ENCODE results near the gene ABCG4. TPM values are rescaled to one million over a fixed set of nuclear protein-coding genes. Genes with fewer than 3 reads are reported as not detected.

The ABCG4 gene
- total and polyA plus RNA-seq, 2 experiments from 2014 or later, result 0.58 to 1.0 TPM

GRCh38 chr11:119121811-119122124 lies 27.1 kb upstream of the ABCG4 start (continued):
- TF ChIP-seq CTCF (conservative IDR thresholded peaks at IDR 0.05; ENCODE audit: low read depth in 2 of 2) (no peak), STAT1 (IDR thresholded peaks at IDR 0.05; ENCODE audit: unreplicated experiment) (no peak), POLR2AphosphoS5 (IDR thresholded peaks at IDR 0.05; ENCODE audit: low read depth) (no peak), ZNF462 (CRISPR knock-in tag; IDR thresholded peaks at IDR 0.05) (no peak), ZNF331 (CRISPR knock-in tag; IDR thresholded peaks at IDR 0.05; ENCODE audit: low read depth) (no peak)

GRCh38 chr11:119125821-119126220 lies 23.0 kb upstream of the ABCG4 start:
- H3K4me1 Mint-ChIP-seq, result peaks cover 14% of the 10 kb centered on the region
- peaks cover 7% of the 10 kb centered on the region; the same call in 1 of the 2 replicates for H3K4me1 ChIP-seq (ENCODE audit: insufficient read depth)
- H3K9me2 ChIP-seq (ENCODE audit: insufficient read depth), result no peaks in the 10 kb centered on the region
- no peak overlapping the region for H3K27ac Mint-ChIP-seq
- H3K36me3 ChIP-seq (ENCODE audit: insufficient read depth), result peaks cover 13% of the 10 kb centered on the region; the same call in 1 of the 2 replicates
- H3K27ac ChIP-seq (ENCODE audit: low read depth), result peak overlapping the region; percentile 55; the same call in 1 of the 2 replicates
- no peak overlapping the region for H3K4me3 ChIP-seq
- H3K27me3 ChIP-seq (ENCODE audit: insufficient read depth), result no peaks in the 10 kb centered on the region
- peaks cover 31% of the 10 kb centered on the region for H3K79me2 ChIP-seq (replicated peaks; ENCODE audit: insufficient read depth)
- no peak overlapping the region for H3K4me2 ChIP-seq
- H2AFZ ChIP-seq, result no peak overlapping the region
- DNase-seq (ENCODE audit: low spot score) (no peak), ATAC-seq (no peak)
- peaks cover 11% of the 10 kb centered on the region; the same call in 1 of the 2 replicates for H3F3A ChIP-seq (replicated peaks; ENCODE audit: low read depth)
- H4K20me1 ChIP-seq (replicated peaks; ENCODE audit: insufficient read depth), result peaks cover 17% of the 10 kb centered on the region; the same call in 1 of the 2 replicates
- peaks cover 9% of the 10 kb centered on the region for H3K27me3 Mint-ChIP-seq (ENCODE audit: insufficient read depth, low read depth, poor library complexity)
- H3K9me3 Mint-ChIP-seq, result no peaks in the 10 kb centered on the region
- H3K4me3 Mint-ChIP-seq, result no peak overlapping the region
- H3K36me3 Mint-ChIP-seq (ENCODE audit: low read depth), result peaks cover 28% of the 10 kb centered on the region
- TF ChIP-seq STAT1 (IDR thresholded peaks at IDR 0.05; ENCODE audit: unreplicated experiment) (no peak), POLR2AphosphoS5 (IDR thresholded peaks at IDR 0.05; ENCODE audit: low read depth) (no peak), ZNF114 (CRISPR knock-in tag; IDR thresholded peaks at IDR 0.05) (no peak), NANOG (IDR thresholded peaks at IDR 0.05; ENCODE audit: borderline replicate concordance) (no peak), EZH2 (IDR thresholded peaks at IDR 0.05; ENCODE audit: low read depth, unreplicated experiment) (no peak), REST (IDR thresholded peaks at IDR 0.05; ENCODE audit: unreplicated experiment) (no peak)

Data from GM23338 (cell line).